Brain pericyte (primary cell): ENCODE data around the gene CTAGE1.
"Not testable (repeated sequence)": the region's sequence is repeated elsewhere in the genome, so short reads cannot be mapped to it uniquely, and the experiment has no call there.

Source experiments
- DNase-seq: peaks from one replicate; pipeline ENCODE4 v3.0.0-alpha.2; 2012; ENCODE audit warnings: low read depth, low spot score

The CTAGE1 gene, protein sequence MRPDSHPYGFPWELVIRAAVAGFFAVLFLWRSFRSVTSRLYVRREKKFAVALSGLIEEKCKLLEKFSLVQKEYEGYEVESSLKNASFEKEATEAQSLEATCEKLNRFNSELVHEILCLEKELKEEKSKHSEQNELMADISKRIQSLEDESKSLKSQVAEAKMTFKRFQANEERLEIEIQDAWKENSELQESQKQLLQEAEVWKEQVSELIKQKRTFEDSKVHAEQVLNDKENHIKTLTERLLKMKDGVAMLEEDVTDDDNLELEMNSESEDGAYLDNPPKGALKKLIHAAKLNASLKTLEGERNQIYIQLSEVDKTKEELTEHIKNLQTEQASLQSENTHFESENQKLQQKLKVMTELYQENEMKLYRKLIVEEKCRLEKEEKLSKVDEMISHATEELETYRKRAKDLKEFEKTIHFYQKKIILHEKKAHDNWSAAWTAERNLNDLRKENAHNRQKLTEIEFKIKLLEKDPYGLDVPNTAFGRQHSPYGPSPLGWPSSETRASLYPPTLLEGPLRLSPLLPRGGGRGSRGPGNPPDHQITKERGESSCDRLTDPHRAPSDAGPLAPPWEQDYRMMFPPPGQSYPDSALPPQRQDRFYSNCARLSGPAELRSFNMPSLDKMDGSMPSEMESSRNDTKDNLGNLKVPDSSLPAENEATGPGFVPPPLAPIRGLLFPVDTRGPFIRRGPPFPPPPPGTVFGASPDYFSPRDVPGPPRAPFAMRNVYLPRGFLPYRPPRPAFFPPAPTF

DNA sequence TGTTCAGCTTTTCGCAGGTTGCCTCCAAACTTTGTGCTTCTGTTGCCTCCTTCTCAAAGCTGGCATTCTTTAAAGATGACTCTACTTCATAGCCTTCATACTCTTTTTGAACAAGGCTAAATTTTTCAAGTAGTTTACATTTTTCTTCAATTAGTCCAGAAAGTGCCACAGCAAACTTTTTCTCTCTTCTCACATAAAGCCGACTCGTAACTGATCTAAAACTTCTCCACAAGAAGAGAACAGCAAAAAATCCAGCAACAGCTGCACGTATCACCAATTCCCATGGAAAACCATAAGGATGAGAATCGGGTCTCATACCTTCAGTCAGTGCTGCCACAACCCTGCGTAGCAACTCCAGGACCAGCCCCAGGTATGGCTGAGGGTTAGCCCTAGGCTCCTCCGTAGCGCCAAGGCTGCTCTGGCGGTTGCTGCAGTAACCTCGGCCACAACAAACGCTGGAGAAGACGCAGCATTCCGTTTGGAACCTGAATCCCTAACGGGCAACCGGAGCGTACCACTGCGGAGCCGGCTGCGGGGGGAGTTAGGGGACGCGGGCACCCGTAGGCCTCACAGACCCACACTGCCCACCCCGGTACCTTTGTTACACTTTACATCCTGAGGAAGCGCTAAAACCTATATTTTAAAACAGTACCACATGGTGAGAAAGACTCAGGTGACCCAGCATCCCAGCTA, at the start of gene CTAGE1:
Gene CTAGE1, minus strand, starts transcription at position 420 of the 693 bp plus-strand sequence. Its CDS starts 104 bp downstream, at position 316.
- DNase-seq: no peak

DNA sequence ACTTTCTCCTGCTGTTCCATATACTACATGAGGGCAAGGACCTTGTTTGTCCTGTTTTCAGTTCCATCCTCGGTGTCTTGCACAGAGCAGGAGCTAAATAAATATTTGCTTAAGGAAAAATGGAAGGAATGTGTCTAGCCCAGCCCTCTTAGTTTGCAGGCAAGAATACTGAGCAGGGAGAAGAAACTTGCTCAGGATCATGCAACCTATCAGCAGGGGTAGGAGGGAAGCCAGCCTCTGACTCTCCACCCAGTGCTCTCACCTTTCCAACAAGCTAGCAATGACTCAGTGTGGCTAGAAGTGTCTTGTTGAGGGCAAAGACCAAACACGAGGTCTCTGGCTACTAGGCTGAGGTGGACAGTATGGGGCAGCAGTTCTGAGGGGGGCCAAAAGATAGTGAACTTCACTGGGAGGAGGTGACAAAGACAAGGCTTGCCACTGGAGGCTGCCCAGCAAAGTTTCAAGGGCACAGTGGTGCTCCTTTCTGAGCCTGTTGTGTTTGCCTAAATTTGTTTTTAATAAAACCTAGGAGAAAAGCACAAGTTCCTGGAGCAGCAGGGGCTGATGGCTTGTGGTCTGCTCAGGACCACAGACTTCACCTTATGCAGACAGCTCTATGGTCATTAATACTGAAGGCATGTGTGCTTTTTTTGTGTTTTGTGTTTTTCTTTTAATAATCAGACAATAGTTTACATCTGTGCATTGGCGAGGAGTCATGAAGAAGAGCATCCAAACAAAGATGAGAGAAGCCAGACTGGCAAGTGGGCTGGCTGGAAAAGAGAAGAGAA, 49.1 kb upstream of the CTAGE1 start:
- no peak for DNase-seq

- no peak for DNase-seq
Observed at GRCh38 chr18:22465859-22466457, 48.2 kb upstream of the CTAGE1 start.

- no peak for DNase-seq
Observed at GRCh38 chr18:22463076-22463475, 45.4 kb upstream of the CTAGE1 start.

- DNase-seq: no peak
Observed at GRCh38 chr18:22459491-22459890, 41.8 kb upstream of the CTAGE1 start.

DNA sequence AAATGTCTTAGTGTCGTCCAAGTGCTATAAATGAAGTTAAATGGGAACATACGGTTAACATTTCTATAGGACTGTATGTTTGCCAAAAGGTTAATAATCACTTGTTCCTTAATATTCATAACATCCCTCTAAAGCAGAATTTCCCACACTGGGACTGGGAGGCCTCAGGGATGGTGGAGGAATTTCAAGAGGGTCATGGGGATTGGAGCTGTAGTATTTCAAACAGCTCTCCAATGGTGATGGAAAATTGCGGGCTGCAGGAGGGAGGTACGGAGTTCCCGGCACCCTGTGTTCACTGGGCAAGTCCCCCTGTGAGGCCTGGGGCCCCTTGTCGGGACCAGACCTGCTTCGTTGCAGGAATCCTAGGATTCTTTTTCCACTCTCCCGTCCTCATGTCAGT, 39.8 kb upstream of the CTAGE1 start:
- no peak for DNase-seq

DNA sequence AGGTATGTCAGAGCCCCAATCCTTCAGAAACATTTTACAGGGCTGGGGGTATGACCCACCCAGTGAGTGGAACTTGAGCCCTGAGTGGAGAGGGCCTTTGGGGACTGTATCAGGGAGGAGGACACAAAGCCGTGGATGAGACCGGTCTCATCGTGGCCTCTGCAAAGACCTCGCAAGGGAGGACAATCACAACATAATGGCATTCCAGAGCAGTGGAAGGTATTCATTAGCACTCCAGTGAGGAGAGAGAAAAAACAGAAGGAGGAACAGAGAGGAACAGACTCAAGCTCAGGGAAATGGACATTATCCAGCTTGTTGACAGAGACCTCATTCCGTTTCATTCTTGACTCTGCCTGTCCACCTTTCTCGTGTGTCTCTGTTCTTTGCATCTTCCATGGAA, 38.8 kb upstream of the CTAGE1 start:
- DNase-seq: no peak

DNA sequence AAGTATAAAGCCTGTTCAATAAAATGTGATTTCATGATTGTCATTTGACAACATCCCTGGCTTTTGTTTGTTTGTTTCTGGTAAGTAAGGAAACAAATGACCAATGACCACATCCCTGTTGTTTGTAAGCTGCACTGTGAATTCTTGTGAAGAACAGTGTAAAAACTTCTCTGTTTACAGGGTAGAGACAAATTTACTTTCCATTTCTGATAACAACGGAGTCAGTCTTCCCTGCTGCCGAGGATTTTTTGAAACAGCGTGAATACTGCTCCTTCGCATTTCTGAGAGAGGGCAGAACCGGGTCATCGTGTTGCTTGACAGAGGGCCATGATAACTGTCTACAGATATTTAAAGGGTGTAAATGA, 38.4 kb upstream of the CTAGE1 start:
- no peak for DNase-seq

GRCh38 chr18:22455425-22456115, 37.9 kb upstream of the CTAGE1 start:
- no peak for DNase-seq

DNA sequence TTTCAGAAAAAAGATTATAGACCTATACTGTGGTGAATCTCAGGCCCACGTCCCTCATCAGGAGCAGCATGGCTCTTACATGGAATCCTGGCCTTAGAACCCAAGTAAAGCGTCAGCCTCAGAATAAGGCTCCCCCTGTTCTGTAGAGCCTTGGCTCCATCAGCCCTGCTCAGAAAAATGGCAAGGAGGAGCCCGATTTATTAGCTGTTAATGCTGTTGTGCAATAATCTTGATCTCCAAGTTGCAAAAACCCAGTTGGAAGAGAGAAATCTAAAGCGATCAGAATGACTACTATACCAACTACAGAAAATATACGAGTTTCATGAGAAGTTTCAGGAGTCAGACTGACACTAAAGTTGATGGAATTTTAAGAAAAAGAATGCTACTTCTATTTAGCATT, 35.6 kb upstream of the CTAGE1 start:
- no peak for DNase-seq

- no peak for DNase-seq
Observed at GRCh38 chr18:22452226-22452668, 34.5 kb upstream of the CTAGE1 start.

DNA sequence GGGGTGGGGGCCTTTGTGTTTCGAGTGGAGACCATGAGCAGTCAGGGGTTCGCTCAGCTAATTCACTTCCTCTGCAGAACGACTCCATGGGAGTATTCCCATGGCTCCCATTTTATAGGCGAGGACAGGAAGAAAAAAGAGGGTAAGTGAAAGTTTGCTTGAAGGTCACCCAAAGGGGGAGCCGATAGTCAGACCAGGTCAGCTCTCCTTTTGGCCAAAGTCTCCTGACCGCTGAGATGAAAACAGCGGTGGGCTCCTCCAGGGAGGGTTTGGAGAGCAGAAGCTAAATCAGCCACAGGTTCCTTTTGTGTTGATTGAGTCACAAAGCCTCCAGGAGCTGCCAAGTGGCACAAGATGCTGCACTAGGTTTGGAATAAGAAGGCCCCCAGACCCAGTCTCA, 34.1 kb upstream of the CTAGE1 start:
- no peak for DNase-seq

- DNase-seq: not testable (repeated sequence)
Observed at GRCh38 chr18:22450766-22451165, 33.1 kb upstream of the CTAGE1 start.

GRCh38 chr18:22450318-22450717, 32.6 kb upstream of the CTAGE1 start:
- not testable (repeated sequence) for DNase-seq

DNA sequence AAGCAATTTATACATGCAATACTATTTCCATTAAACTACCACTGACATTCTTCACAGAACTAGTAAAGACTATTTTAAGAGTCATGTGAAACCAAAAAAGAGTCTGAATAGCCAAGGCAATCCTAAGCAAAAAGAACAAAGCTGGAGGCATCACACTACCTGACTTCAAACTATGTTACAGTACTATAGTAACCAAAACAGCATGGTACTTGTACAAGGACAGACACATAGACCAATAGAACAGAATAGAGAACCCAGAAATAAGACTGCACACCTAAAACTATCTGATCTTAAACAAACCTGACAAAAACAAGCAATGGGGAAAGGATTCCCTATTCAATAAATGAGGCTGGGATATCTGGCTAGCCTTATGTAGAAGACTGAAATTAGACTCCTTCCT, 32.0 kb upstream of the CTAGE1 start:
- not testable (repeated sequence) for DNase-seq

DNA sequence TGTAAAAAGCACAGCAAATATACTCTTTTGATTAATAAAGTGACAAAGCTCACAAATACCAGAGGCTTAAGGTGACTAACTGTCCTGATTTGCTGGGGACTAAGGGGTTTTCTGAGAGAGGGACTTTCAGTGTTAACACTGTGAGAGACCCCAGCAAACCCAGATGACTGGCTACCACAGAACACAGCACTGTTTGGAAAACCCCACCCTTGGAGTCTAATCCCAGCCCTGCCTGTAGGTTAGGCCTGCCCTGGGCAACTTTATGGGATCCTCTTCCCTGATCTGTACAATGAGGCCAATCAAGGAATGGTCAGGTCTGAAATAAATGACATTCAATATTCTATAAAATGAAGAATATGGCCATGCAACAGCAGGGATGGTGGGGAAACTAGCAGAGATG, 30.5 kb upstream of the CTAGE1 start:
- DNase-seq: no peak

DNA sequence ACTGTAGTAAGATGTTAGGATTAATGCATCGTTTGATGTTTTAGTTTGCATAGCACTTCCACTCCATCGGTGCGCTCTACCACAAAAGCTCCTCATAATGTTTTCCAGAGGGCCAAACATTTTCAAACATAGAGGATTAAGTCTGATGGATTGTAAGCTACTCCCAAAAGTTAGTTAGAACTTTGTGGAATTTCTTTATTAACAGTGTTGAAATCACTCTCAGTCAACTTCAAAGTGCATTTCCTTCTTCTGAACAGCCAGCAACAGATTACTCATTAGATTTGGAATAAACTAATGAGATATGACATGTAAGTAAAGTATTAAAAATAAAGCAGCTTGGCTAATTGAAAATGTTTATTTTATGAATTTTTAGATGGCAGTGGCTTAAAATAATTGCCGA, 30.1 kb upstream of the CTAGE1 start:
- no peak for DNase-seq

DNA sequence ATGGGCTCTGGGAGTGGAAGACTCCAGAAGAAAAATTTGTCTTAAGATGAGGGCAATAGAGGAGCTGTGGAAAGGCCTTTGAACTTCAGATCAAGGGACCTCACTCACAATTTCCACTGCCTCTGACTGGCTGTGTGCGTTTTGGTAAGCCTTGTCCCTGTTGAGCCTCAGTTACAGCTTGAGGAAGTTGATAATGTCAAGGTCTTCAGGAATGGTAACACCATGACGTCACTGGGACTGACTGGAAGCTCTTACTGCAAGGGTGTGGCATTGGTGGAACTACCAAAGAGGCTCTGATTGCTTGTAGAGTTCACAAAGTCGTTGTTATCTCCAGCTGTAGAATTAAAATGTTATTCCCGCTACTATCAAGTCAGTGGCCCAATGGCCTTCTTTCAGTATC, 29.2 kb upstream of the CTAGE1 start:
- DNase-seq: no peak

DNA sequence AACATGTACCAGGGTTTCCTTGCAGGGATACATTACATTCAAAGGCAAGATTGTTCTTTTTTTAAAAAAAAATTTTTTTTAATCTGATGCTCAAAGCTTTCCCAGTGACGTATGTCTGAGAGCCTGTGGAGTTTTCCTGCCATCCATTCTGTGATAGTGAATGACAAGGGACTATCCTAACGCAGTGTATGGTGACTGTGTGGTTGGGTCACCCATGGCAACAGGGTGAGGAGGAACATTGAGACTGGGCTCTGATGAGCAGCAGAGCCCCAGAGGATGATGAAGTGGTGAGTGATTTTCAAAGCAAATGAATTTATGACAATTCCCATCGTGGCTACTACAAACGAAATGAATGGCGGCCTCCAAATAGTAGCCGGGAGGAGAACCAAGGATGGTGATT, 28.6 kb upstream of the CTAGE1 start:
- no peak for DNase-seq

- no peak for DNase-seq
Observed at GRCh38 chr18:22441638-22442037, 23.9 kb upstream of the CTAGE1 start.

DNA sequence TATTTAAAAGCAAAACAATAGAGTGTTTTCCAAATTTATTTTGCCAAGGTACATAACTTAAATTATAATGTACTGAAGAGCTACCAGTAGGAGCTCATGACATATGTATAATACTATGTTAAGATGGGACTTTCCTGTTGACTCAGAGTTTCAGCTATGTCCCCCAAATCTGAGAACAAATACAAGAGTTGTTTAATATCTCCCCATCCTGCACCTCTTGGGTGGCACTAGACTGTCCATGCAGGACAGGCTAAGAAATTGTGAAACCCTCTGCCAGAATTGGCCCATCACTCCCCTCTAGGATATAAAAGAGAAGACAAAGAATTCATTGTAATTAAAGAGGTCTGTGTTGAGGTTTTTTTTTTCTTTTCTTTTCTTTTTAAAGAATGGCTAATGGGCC, 21.7 kb upstream of the CTAGE1 start:
- DNase-seq: no peak
